H1 (cell line): ENCODE measurements around the gene ABCC4. TPM values are rescaled to one million over a fixed set of nuclear protein-coding genes. Genes with fewer than 3 reads are reported as not detected.

ENCODE experiments used
- CTCF ChIA-PET: fragments of 300-600 bp; sonication (Branson Sonifier 250); formaldehyde crosslinking; loops from one replicate; lab custom pipeline; 2021; ENCODE audit not compliant: partially characterized antibody; lab: Charles Lee
- POLR2A ChIA-PET: fragments of 300-600 bp; sonication (Branson Sonifier 250); formaldehyde crosslinking; loops from one replicate; lab custom pipeline; 2021; ENCODE audit warnings: inconsistent platforms; ENCODE audit not compliant: partially characterized antibody; lab: Charles Lee
- DNase-seq, 2 experiments: peaks; one replicate each; pipeline versions ENCODE4 v3.0.0 to v3.0.0-alpha.2; 2010 to 2022; ENCODE audit warnings: low spot score in 2 of 2, low read depth in 1 of 2, mixed read lengths in 1 of 2
- FAIRE-seq: peaks from 2 replicates; lab custom pipeline; 2011; peaks lifted over from hg19 to GRCh38; lab: Jason Lieb, UNC
- H2AFZ ChIP-seq: 2 replicates; pipeline ENCODE4 v1.8.1; 2012; ENCODE audit warnings: low read length, inconsistent platforms
- H2AK5ac ChIP-seq: 2 replicates; pipeline ENCODE4 v1.6.1; 2013; ENCODE audit warnings: low read depth, low read length
- H2BK120ac ChIP-seq: replicated peaks from 2 replicates; pipeline ENCODE3; 2013; ENCODE audit warnings: low read depth, low read length, inconsistent platforms
- H2BK12ac ChIP-seq: 2 replicates; pipeline ENCODE4 v1.6.1; 2013; ENCODE audit warnings: low read depth, low read length
- H2BK15ac ChIP-seq: 2 replicates; pipeline ENCODE4 v1.6.1; 2013; ENCODE audit warnings: low read length
- H2BK20ac ChIP-seq: 2 replicates; pipeline ENCODE4 v1.6.1; 2013; ENCODE audit warnings: low read length
- H2BK5ac ChIP-seq: 2 replicates; pipeline ENCODE4 v1.6.1; 2013; ENCODE audit warnings: low read depth, low read length
- H3K14ac ChIP-seq: 2 replicates; pipeline ENCODE4 v1.6.1; 2013; ENCODE audit warnings: inconsistent platforms; ENCODE audit not compliant: insufficient read length
- H3K18ac ChIP-seq: 2 replicates; pipeline ENCODE4 v1.6.1; 2013; ENCODE audit warnings: low read length; ENCODE audit errors: extremely low read depth
- H3K23ac ChIP-seq: 2 replicates; pipeline ENCODE4 v1.6.1; 2013; ENCODE audit warnings: inconsistent platforms; ENCODE audit not compliant: insufficient read length
- H3K23me2 ChIP-seq: 2 replicates; pipeline ENCODE4 v1.6.1; 2013; ENCODE audit warnings: low read depth, low read length
- H3K27ac ChIP-seq: 2 replicates; pipeline ENCODE4 v1.6.1; 2011; ENCODE audit warnings: low read depth, low read length, inconsistent platforms
- H3K27me3 ChIP-seq, 4 experiments: replicated peaks in 1 of 4; 1 replicate in 1 of 4; 2 replicates in 3 of 4; pipeline versions ENCODE4 v1.6.1 to v1.8.1; 2011 to 2013; ENCODE audit warnings: low read length in 3 of 4, mild to moderate bottlenecking in 3 of 4, inconsistent platforms in 2 of 4, mixed read lengths in 2 of 4, moderate library complexity in 1 of 4; ENCODE audit not compliant: control insufficient read depth in 3 of 4, insufficient read depth in 3 of 4; ENCODE audit errors: extremely low read depth in 1 of 4
- H3K36me3 ChIP-seq, 4 experiments: 2 replicates each; pipeline versions ENCODE4 v1.6.1 to v1.8.1; 2011 to 2013; ENCODE audit warnings: mild to moderate bottlenecking in 4 of 4, low read length in 3 of 4, moderate library complexity in 2 of 4, control low read depth in 1 of 4, inconsistent platforms in 1 of 4; ENCODE audit not compliant: insufficient read depth in 4 of 4, control insufficient read depth in 2 of 4
- H3K4ac ChIP-seq: replicated peaks from 2 replicates; pipeline ENCODE3; 2013; ENCODE audit warnings: low read length, low read depth, mixed read lengths, inconsistent platforms; ENCODE audit not compliant: insufficient read length
- H3K4me1 ChIP-seq, 4 experiments: replicated peaks in 1 of 4; 1 replicate in 1 of 4; 2 replicates in 3 of 4; pipeline versions ENCODE4 v1.6.1 to v1.8.1; 2011 to 2013; ENCODE audit warnings: low read length in 3 of 4, inconsistent platforms in 2 of 4, mixed read lengths in 1 of 4; ENCODE audit not compliant: insufficient read depth in 4 of 4, control insufficient read depth in 3 of 4
- H3K4me2 ChIP-seq, 2 experiments: 2 replicates each; pipeline versions ENCODE4 v1.6.1 to v1.8.1; 2011 to 2013; ENCODE audit warnings: low read depth in 2 of 2, low read length in 2 of 2, control low read depth in 1 of 2, inconsistent platforms in 1 of 2, mild to moderate bottlenecking in 1 of 2; ENCODE audit not compliant: insufficient read depth in 1 of 2
- H3K4me3 ChIP-seq, 4 experiments: fragments of 200-600, 300-600 bp in 1 of 4; sonication (generic), shearing (Covaris generic), sonication (Bioruptor Twin) in 1 of 4; 2 replicates each; pipeline versions ENCODE4 v1.5.1 to v1.8.1; 2011 to 2016; ENCODE audit warnings: low read length in 4 of 4, low read depth in 3 of 4, control low read depth in 2 of 4, inconsistent platforms in 2 of 4, mild to moderate bottlenecking in 2 of 4, mixed read lengths in 1 of 4, moderate library complexity in 1 of 4; ENCODE audit not compliant: insufficient read depth in 2 of 4; ENCODE audit errors: extremely low read depth in 1 of 4
- H3K56ac ChIP-seq: replicated peaks from 2 replicates; pipeline ENCODE3; 2013; ENCODE audit warnings: low read depth, mild to moderate bottlenecking, mixed read lengths, low read length, inconsistent platforms; ENCODE audit not compliant: insufficient read length
- H3K79me1 ChIP-seq: 2 replicates; pipeline ENCODE4 v1.6.1; 2013; ENCODE audit warnings: low read depth, low read length, control low read depth
- H3K79me2 ChIP-seq, 2 experiments: 2 replicates each; pipeline versions ENCODE4 v1.6.1 to v1.8.1; 2012 to 2013; ENCODE audit warnings: low read length in 2 of 2, mild to moderate bottlenecking in 2 of 2, inconsistent platforms in 1 of 2; ENCODE audit not compliant: insufficient read depth in 2 of 2, control insufficient read depth in 1 of 2
- H3K9ac ChIP-seq, 4 experiments: replicated peaks in 1 of 4; 1 replicate in 1 of 4; 2 replicates in 3 of 4; pipeline versions ENCODE4 v1.6.1 to v1.8.1; 2011 to 2013; ENCODE audit warnings: low read depth in 3 of 4, low read length in 3 of 4, control low read depth in 2 of 4, mild to moderate bottlenecking in 2 of 4, moderate library complexity in 2 of 4, inconsistent platforms in 1 of 4; ENCODE audit errors: extremely low read depth in 1 of 4
- H3K9me3 ChIP-seq, 2 experiments: 2 replicates each; pipeline versions ENCODE4 v1.6.1 to v1.8.1; 2012 to 2013; ENCODE audit warnings: mild to moderate bottlenecking in 2 of 2, moderate library complexity in 2 of 2, control low read depth in 1 of 2, inconsistent platforms in 1 of 2, low read depth in 1 of 2, low read length in 1 of 2, mixed read lengths in 1 of 2; ENCODE audit not compliant: insufficient read depth in 2 of 2
- H4K20me1 ChIP-seq, 2 experiments: replicated peaks in 1 of 2; 2 replicates each; pipeline versions ENCODE3 to v1.8.1; 2011 to 2013; ENCODE audit warnings: inconsistent platforms in 2 of 2, low read length in 2 of 2, mild to moderate bottlenecking in 1 of 2; ENCODE audit not compliant: insufficient read depth in 2 of 2, control insufficient read depth in 1 of 2
- H4K5ac ChIP-seq: 2 replicates; pipeline ENCODE4 v1.6.1; 2013; ENCODE audit warnings: low read length, low read depth, mixed read lengths, inconsistent platforms; ENCODE audit not compliant: insufficient read length
- H4K8ac ChIP-seq: 2 replicates; pipeline ENCODE4 v1.8.0; 2013; ENCODE audit warnings: mild to moderate bottlenecking, moderate library complexity, low read length, inconsistent platforms; ENCODE audit not compliant: insufficient read depth; ENCODE audit errors: extremely low read depth
- H4K91ac ChIP-seq: replicated peaks from 2 replicates; pipeline ENCODE3; 2013; ENCODE audit warnings: low read length, mixed read lengths, inconsistent platforms; ENCODE audit not compliant: insufficient read length
- ATF2 ChIP-seq: IDR thresholded peaks from 2 replicates; pipeline ENCODE4 v1.6.1; 2012; ENCODE audit warnings: low read length, inconsistent platforms
- GTF2F1 ChIP-seq: IDR thresholded peaks from 2 replicates; pipeline ENCODE4 v1.6.1; 2012; ENCODE audit warnings: low read depth, low read length, improper control_type of control experiment, borderline replicate concordance
- HDAC2 ChIP-seq, 2 experiments: fragments of 300-600 bp in 1 of 2; sonication (generic) in 1 of 2; IDR thresholded peaks; 2 replicates each; pipeline ENCODE4 v1.6.1; 2011 to 2012; ENCODE audit warnings: low read depth in 2 of 2, low read length in 2 of 2, mild to moderate bottlenecking in 2 of 2, moderate library complexity in 2 of 2, borderline replicate concordance in 1 of 2, inconsistent platforms in 1 of 2
- JUND ChIP-seq: IDR thresholded peaks from 2 replicates; pipeline ENCODE4 v1.6.1; 2011; ENCODE audit warnings: mild to moderate bottlenecking, improper control_type of control experiment, low read length
- MAX ChIP-seq: IDR thresholded peaks from 2 replicates; pipeline ENCODE4 v1.6.1; 2012; ENCODE audit warnings: inconsistent platforms
- NRF1 ChIP-seq: IDR thresholded peaks from 2 replicates; pipeline ENCODE4 v1.6.1; 2011; ENCODE audit warnings: mild to moderate bottlenecking, low read depth, low read length, improper control_type of control experiment
- POLR2AphosphoS5 ChIP-seq: IDR thresholded peaks from 2 replicates; pipeline ENCODE4 v1.6.1; 2011; ENCODE audit warnings: low read depth, low read length
- POU5F1 ChIP-seq: IDR thresholded peaks from 2 replicates; pipeline ENCODE4 v1.6.1; 2011; ENCODE audit warnings: low read depth, mild to moderate bottlenecking, low read length, moderate library complexity
- RNF2 ChIP-seq: fragments of 200-900, 300-1000 bp; sonication (generic); IDR thresholded peaks from 2 replicates; pipeline ENCODE4 v1.7.1; 2016; ENCODE audit warnings: borderline replicate concordance, low read depth, mild to moderate bottlenecking, antibody characterized with exemption, low read length; ENCODE audit not compliant: poor library complexity, severe bottlenecking; ENCODE audit errors: missing control alignments
- SIRT6 ChIP-seq: IDR thresholded peaks from one replicate; pipeline ENCODE4 v1.7.1; 2012; ENCODE audit warnings: low read length, inconsistent platforms
- SRF ChIP-seq: IDR thresholded peaks from 2 replicates; pipeline ENCODE4 v1.6.1; 2011; ENCODE audit warnings: mild to moderate bottlenecking, low read depth, low read length, moderate library complexity
- ZNF274 ChIP-seq: IDR thresholded peaks from 2 replicates; pipeline ENCODE4 v1.7.0; 2012; ENCODE audit warnings: low read length, borderline replicate concordance; ENCODE audit errors: extremely low read depth
- whole genome bisulfite sequencing, 2 experiments: shearing (Covaris generic) in 1 of 2; methylation state at CpG; one replicate each; pipeline versions ENCODE4 v1.1.6 to v1.1.7; 2013 to 2015; ENCODE audit warnings: low lambda C conversion rate in 2 of 2, mixed read lengths in 2 of 2, inconsistent platforms in 1 of 2, low coverage in 1 of 2, missing lambda C conversion rate in 1 of 2; ENCODE audit not compliant: insufficient replicate concordance in 2 of 2, insufficient coverage in 1 of 2, insufficient read length in 1 of 2; ENCODE audit errors: extremely low coverage in 1 of 2, missing lambda C conversion rate in 1 of 2; 5-methylcytosine and 5-hydroxymethylcytosine counted together
- polyA plus RNA-seq, 7 experiments: library from polyadenylated mRNA; depleted of rRNA in 3 of 7; stranded (reverse) in 5 of 7; unstranded in 2 of 7; fragments of >200 nt in 5 of 7; fragments of 200-250 nt in 2 of 7; gene quantifications; 1 replicate in 5 of 7; 2 replicates in 1 of 7; 4 replicates in 1 of 7; pipeline versions ENCODE4 v1.2.1 to v1.2.3, GENCODE V29; 2011 to 2013; ENCODE audit warnings: missing spikeins in 2 of 7, mixed read lengths in 2 of 7
- total RNA-seq: library from RNA; stranded (reverse); fragmentation: NEBNext Ultra II Directional; extraction: Animal tissue kit (Norgen Biotek cat#: 25700); gene quantifications from 2 replicates; pipeline ENCODE4 v1.2.1, GENCODE V29; 2021

The ABCC4 gene
- total and polyA plus RNA-seq, 2 of the 8 experiments (the other 6 are each of a cell fraction or from before 2014, with no cell fraction given) = 4.0 to 14.1 TPM

GRCh38 chr13:95349267-95349666, 48.0 kb upstream of the ABCC4 start:
- Histone ChIP-seq H3K18ac (no peak overlapping the region), H4K8ac (no peak overlapping the region), H3K14ac (no peak overlapping the region), H4K5ac (no peak overlapping the region), H3K23me2 (no peaks in the 10 kb centered on the region), H4K20me1 (no peaks in the 10 kb centered on the region), H3K56ac (no peak overlapping the region), H3K4me2 (no peak overlapping the region), H3K4me1 (no peaks in the 10 kb centered on the region), H3K27ac (no peak overlapping the region), H2BK20ac (no peak overlapping the region), H3K79me1 (no peaks in the 10 kb centered on the region), H2BK12ac (no peak overlapping the region), H3K9me3 (no peaks in the 10 kb centered on the region), H3K27me3 (no peaks in the 10 kb centered on the region), H3K4me3 (no peak overlapping the region), H3K23ac (no peak overlapping the region), H2AFZ (no peak overlapping the region), H4K91ac (no peak overlapping the region), H2AK5ac (no peak overlapping the region), H3K36me3 (no peaks in the 10 kb centered on the region), H2BK15ac (no peak overlapping the region), H3K4ac (no peak overlapping the region), H3K79me2 (no peaks in the 10 kb centered on the region), H2BK5ac (no peak overlapping the region), H2BK120ac (no peak overlapping the region), H3K9ac (no peak overlapping the region)
- CTCF ChIA-PET = interaction anchor here (0.6 kb wide), 1 partner anchor 688 kb away, joined by 3 read pairs; no protein-coding TSS in a partner anchor
- POLR2A ChIA-PET = no interaction called here
- DNase-seq (no peak), FAIRE-seq (no peak)
- WGBS, 2 experiments = 80% methylated on average over 4 of the region's 4 CpGs; no CpG with 5 or more reads in 1 of the 2 experiments
- TF ChIP-seq ZNF274 = no peak
- no peak for TF ChIP-seq POU5F1
- TF ChIP-seq HDAC2 (IDR thresholded peaks at IDR 0.05; ENCODE audit: borderline replicate concordance in 1 of 2, low read depth in 2 of 2, low read length in 2 of 2) = no peak
- no peak for TF ChIP-seq MAX
- TF ChIP-seq ATF2 = no peak
- TF ChIP-seq RNF2 = no peak
- TF ChIP-seq NRF1 = no peak
- TF ChIP-seq JUND = no peak
- TF ChIP-seq SRF = no peak
- TF ChIP-seq GTF2F1 = no peak
- TF ChIP-seq POLR2AphosphoS5 = no peak
- no peak for TF ChIP-seq SIRT6
